Astrocyte (in vitro differentiated cells and primary cell): ENCODE data around the gene ARHGAP44. TPM values are rescaled to one million over a fixed set of nuclear protein-coding genes. Genes with fewer than 3 reads are reported as not detected.

Experiments used
- DNase-seq: peaks from one replicate; pipeline ENCODE4 v3.0.0-alpha.2; 2010; ENCODE audit warnings: low read depth
- FAIRE-seq: peaks from 2 replicates; lab custom pipeline; 2011; peaks lifted over from hg19 to GRCh38; lab: Jason Lieb, UNC
- H2AFZ ChIP-seq: 2 replicates; pipeline ENCODE4 v1.6.0; 2012; ENCODE audit warnings: low read depth, low read length, inconsistent platforms
- H3K27ac ChIP-seq: 2 replicates; pipeline ENCODE4 v1.5.1; 2011; ENCODE audit warnings: low read depth, low read length, inconsistent platforms
- H3K27me3 ChIP-seq: 2 replicates; pipeline ENCODE4 v1.6.0; 2011; ENCODE audit warnings: low read length, inconsistent platforms; ENCODE audit not compliant: insufficient read depth
- H3K36me3 ChIP-seq: 2 replicates; pipeline ENCODE4 v1.5.1; 2011; ENCODE audit warnings: low read length, inconsistent platforms; ENCODE audit not compliant: insufficient read depth
- H3K4me1 ChIP-seq: 2 replicates; pipeline ENCODE4 v1.5.1; 2011; ENCODE audit warnings: low read length, inconsistent platforms; ENCODE audit not compliant: insufficient read depth
- H3K4me2 ChIP-seq: 2 replicates; pipeline ENCODE4 v1.6.0; 2012; ENCODE audit warnings: low read length, inconsistent platforms
- H3K4me3 ChIP-seq: 2 replicates; pipeline ENCODE4 v1.5.1; 2011; ENCODE audit warnings: low read depth, mild to moderate bottlenecking, low read length, inconsistent platforms; ENCODE audit not compliant: insufficient read depth
- H3K79me2 ChIP-seq: 2 replicates; pipeline ENCODE4 v1.6.0; 2012; ENCODE audit warnings: mild to moderate bottlenecking, low read length, inconsistent platforms; ENCODE audit not compliant: insufficient read depth
- H3K9ac ChIP-seq: 2 replicates; pipeline ENCODE4 v1.6.0; 2012; ENCODE audit warnings: mild to moderate bottlenecking, low read length, inconsistent platforms
- H3K9me3 ChIP-seq: 2 replicates; pipeline ENCODE4 v1.5.1; 2012; ENCODE audit warnings: low read depth, mild to moderate bottlenecking, low read length, inconsistent platforms; ENCODE audit not compliant: insufficient read depth
- H4K20me1 ChIP-seq: 2 replicates; pipeline ENCODE4 v1.6.0; 2012; ENCODE audit warnings: low read length, inconsistent platforms; ENCODE audit not compliant: insufficient read depth
- H3K27ac Mint-ChIP-seq: one replicate; pipeline ENCODE4 v1.8.0; 2021; ENCODE audit warnings: mild to moderate bottlenecking, mixed read lengths; ENCODE audit not compliant: unreplicated experiment
- H3K27me3 Mint-ChIP-seq: one replicate; pipeline ENCODE4 v1.8.0; 2021; ENCODE audit warnings: low read depth, mixed read lengths; ENCODE audit not compliant: unreplicated experiment
- H3K36me3 Mint-ChIP-seq: one replicate; pipeline ENCODE4 v1.8.0; 2021; ENCODE audit warnings: low read depth, mixed read lengths; ENCODE audit not compliant: unreplicated experiment
- H3K4me1 Mint-ChIP-seq: one replicate; pipeline ENCODE4 v1.8.0; 2021; ENCODE audit warnings: low read depth, mixed read lengths; ENCODE audit not compliant: unreplicated experiment
- H3K4me3 Mint-ChIP-seq: one replicate; pipeline ENCODE4 v1.8.0; 2021; ENCODE audit warnings: mild to moderate bottlenecking, moderate library complexity, mixed read lengths; ENCODE audit not compliant: unreplicated experiment
- H3K9me3 Mint-ChIP-seq: one replicate; pipeline ENCODE4 v1.8.0; 2021; ENCODE audit warnings: mild to moderate bottlenecking, mixed read lengths; ENCODE audit not compliant: unreplicated experiment
- CTCF ChIP-seq: IDR thresholded peaks from 2 replicates; pipeline ENCODE4 v1.5.1; 2011; ENCODE audit warnings: low read depth, mild to moderate bottlenecking, inconsistent platforms, low read length, moderate library complexity; ENCODE audit not compliant: insufficient read depth
- EZH2 ChIP-seq: IDR thresholded peaks from 2 replicates; pipeline ENCODE4 v1.6.1; 2012; ENCODE audit warnings: mild to moderate bottlenecking, low read length, inconsistent platforms; ENCODE audit not compliant: insufficient read depth
- total RNA-seq: library from RNA; stranded (reverse); gene quantifications from 2 replicates; pipeline ENCODE4 v1.2.1, GENCODE V29; 2021

The ARHGAP44 gene
- total RNA-seq, 1 donor from 2014 or later = 3.0 TPM

GRCh38 chr17:13030459-13031300, 241.4 kb downstream of the ARHGAP44 start:
- Histone ChIP-seq H3K4me2 (no peak overlapping the region), H3K9ac (no peak overlapping the region), H3K79me2 (no peaks in the 10 kb centered on the region), H3K36me3 (no peaks in the 10 kb centered on the region), H3K4me3 (no peak overlapping the region), H3K9me3 (no peaks in the 10 kb centered on the region), H4K20me1 (no peaks in the 10 kb centered on the region), H2AFZ (no peak overlapping the region), H3K27ac (no peak overlapping the region), H3K4me1 (no peaks in the 10 kb centered on the region), H3K27me3 (peaks cover 2% of the 10 kb centered on the region)
- Mint-ChIP-seq H3K36me3 (no peaks in the 10 kb centered on the region), H3K27ac (no peak overlapping the region), H3K4me3 (no peak overlapping the region), H3K27me3 (peaks cover 8% of the 10 kb centered on the region), H3K4me1 (no peaks in the 10 kb centered on the region), H3K9me3 (peaks cover 3% of the 10 kb centered on the region)
- DNase-seq (no peak), FAIRE-seq (peak; percentile 67)
- no peak for TF ChIP-seq EZH2
- TF ChIP-seq CTCF = peak; percentile 81

DNA sequence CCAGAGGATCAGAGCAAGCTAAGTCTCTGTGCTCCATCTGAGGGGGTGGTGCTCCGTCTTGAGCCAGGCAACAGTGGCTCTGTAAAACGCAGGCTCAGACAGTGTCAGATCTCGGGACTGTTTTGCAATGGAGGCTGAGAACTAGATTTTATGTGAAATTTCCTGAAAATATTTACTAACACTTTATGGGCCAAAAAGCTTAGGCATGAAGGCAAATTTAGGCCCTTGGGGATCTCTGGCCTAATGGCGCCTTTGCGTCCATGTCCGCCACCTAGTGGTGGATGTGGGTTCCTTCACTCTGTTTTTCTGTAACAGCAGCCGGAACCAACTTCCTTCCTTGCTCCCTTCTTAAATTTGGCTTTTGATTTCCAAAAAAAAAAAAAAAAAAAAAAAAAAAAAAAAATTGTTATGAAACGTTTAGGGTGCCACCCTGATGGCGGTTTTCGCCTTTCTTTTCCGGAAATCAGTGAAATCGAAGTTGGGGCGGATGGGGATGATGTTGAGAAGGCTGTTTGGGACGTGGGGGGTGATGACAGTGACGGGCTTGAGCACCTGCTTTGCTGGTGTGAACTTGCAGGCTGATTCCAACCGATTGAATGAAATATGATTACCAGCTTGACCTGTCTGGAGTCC, 242.5 kb downstream of the ARHGAP44 start:
- Histone ChIP-seq H4K20me1 (no peaks in the 10 kb centered on the region), H3K27me3 (peaks cover 2% of the 10 kb centered on the region), H3K4me2 (no peak overlapping the region), H3K4me1 (no peaks in the 10 kb centered on the region), H3K36me3 (no peaks in the 10 kb centered on the region), H3K27ac (no peak overlapping the region), H3K79me2 (no peaks in the 10 kb centered on the region), H3K9ac (no peak overlapping the region), H3K9me3 (no peaks in the 10 kb centered on the region), H3K4me3 (no peak overlapping the region), H2AFZ (no peak overlapping the region)
- no peak overlapping the region for H3K27ac Mint-ChIP-seq
- TF ChIP-seq EZH2 (no peak), CTCF (peak; percentile 74)
- DNase-seq (no peak), FAIRE-seq (no peak)
- peaks cover 6% of the 10 kb centered on the region for H3K27me3 Mint-ChIP-seq
- H3K4me1 Mint-ChIP-seq = no peaks in the 10 kb centered on the region
- peaks cover 6% of the 10 kb centered on the region for H3K9me3 Mint-ChIP-seq
- H3K4me3 Mint-ChIP-seq = no peak overlapping the region
- no peaks in the 10 kb centered on the region for H3K36me3 Mint-ChIP-seq

DNA sequence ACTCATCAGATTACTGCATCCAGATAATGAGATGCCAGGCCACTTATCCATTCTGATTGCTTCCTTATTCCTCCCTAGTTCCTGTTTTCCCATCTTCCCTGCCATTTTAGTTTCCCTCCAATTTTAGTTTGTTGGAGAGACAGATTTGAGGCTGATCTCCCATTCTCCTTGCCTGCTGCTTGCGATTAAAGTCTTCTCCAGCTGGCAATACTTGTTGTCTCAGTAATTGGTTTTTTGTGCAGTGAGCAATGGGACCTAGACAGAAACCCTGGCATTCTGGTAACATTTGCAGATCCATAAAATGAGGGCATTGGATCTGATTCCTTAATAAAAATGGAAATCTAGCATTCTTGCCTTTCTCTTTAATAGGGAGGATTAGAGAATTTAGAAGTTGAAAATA, 246.1 kb downstream of the ARHGAP44 start:
- peaks cover 8% of the 10 kb centered on the region for H3K9me3 Mint-ChIP-seq
- Histone ChIP-seq H3K27ac (no peak overlapping the region), H3K27me3 (no peaks in the 10 kb centered on the region), H3K4me3 (no peak overlapping the region), H3K36me3 (no peaks in the 10 kb centered on the region), H3K9ac (no peak overlapping the region), H3K9me3 (no peaks in the 10 kb centered on the region), H3K4me2 (no peak overlapping the region), H3K79me2 (no peaks in the 10 kb centered on the region), H3K4me1 (no peaks in the 10 kb centered on the region), H4K20me1 (no peaks in the 10 kb centered on the region), H2AFZ (no peak overlapping the region)
- no peak overlapping the region for H3K4me3 Mint-ChIP-seq
- TF ChIP-seq EZH2 (no peak), CTCF (no peak)
- H3K36me3 Mint-ChIP-seq = no peaks in the 10 kb centered on the region
- FAIRE-seq (no peak), DNase-seq (no peak)
- no peaks in the 10 kb centered on the region for H3K4me1 Mint-ChIP-seq
- peaks cover 2% of the 10 kb centered on the region for H3K27me3 Mint-ChIP-seq
- no peak overlapping the region for H3K27ac Mint-ChIP-seq
